ENCODE data around the gene RBBP8. TPM values are rescaled to one million over a fixed set of nuclear protein-coding genes. Genes with fewer than 3 reads are reported as not detected.

RBBP8 gene
- total RNA-seq, 1 donor from 2014 or later: 92.8 TPM

- intact Hi-C loops (cut with micrococcal nuclease): no loop called here
- Mint-ChIP-seq H3K4me1 (ENCODE audit: low read depth) (no peaks in the 10 kb centered on the region), H3K9me3 (peaks cover 8% of the 10 kb centered on the region), H3K27ac (no peak overlapping the region), H3K4me3 (ENCODE audit: low read depth) (no peak overlapping the region), H3K27me3 (ENCODE audit: low read depth) (peaks cover 30% of the 10 kb centered on the region), H3K36me3 (ENCODE audit: low read depth) (peaks cover 7% of the 10 kb centered on the region)
- no peak for DNase-seq (ENCODE audit: low spot score)
Observed at GRCh38 chr18:23058746-23059415, 125.8 kb downstream of the RBBP8 start.

GRCh38 chr18:23059541-23060465 is 126.7 kb downstream of the RBBP8 start:
- Mint-ChIP-seq H3K4me3 (ENCODE audit: low read depth) (no peak overlapping the region), H3K36me3 (ENCODE audit: low read depth) (peaks cover 7% of the 10 kb centered on the region), H3K9me3 (peaks cover 8% of the 10 kb centered on the region), H3K4me1 (ENCODE audit: low read depth) (no peaks in the 10 kb centered on the region), H3K27me3 (ENCODE audit: low read depth) (peaks cover 30% of the 10 kb centered on the region), H3K27ac (no peak overlapping the region)
- DNase-seq (ENCODE audit: low spot score): no peak
- intact Hi-C loops (cut with micrococcal nuclease): no loop called here

GRCh38 chr18:23062011-23062410 is 128.9 kb downstream of the RBBP8 start:
- DNase-seq (ENCODE audit: low spot score): no peak
- peaks cover 9% of the 10 kb centered on the region for H3K9me3 Mint-ChIP-seq
- H3K4me1 Mint-ChIP-seq (ENCODE audit: low read depth): no peaks in the 10 kb centered on the region
- H3K36me3 Mint-ChIP-seq (ENCODE audit: low read depth): peaks cover 8% of the 10 kb centered on the region
- no peak overlapping the region for H3K4me3 Mint-ChIP-seq (ENCODE audit: low read depth)
- H3K27ac Mint-ChIP-seq: no peak overlapping the region
- H3K27me3 Mint-ChIP-seq (ENCODE audit: low read depth): peaks cover 21% of the 10 kb centered on the region
- intact Hi-C loops (cut with micrococcal nuclease): no loop called here

GRCh38 chr18:23063502-23063901 is 130.4 kb downstream of the RBBP8 start:
- Mint-ChIP-seq H3K9me3 (peaks cover 12% of the 10 kb centered on the region), H3K4me3 (ENCODE audit: low read depth) (no peak overlapping the region), H3K4me1 (ENCODE audit: low read depth) (peaks cover 6% of the 10 kb centered on the region), H3K27me3 (ENCODE audit: low read depth) (peaks cover 14% of the 10 kb centered on the region), H3K27ac (no peak overlapping the region), H3K36me3 (ENCODE audit: low read depth) (peaks cover 11% of the 10 kb centered on the region)
- DNase-seq (ENCODE audit: low spot score): no peak
- intact Hi-C loops (cut with micrococcal nuclease): no loop called here

GRCh38 chr18:23065234-23065806 is 132.2 kb downstream of the RBBP8 start:
- Mint-ChIP-seq H3K4me3 (ENCODE audit: low read depth) (no peak overlapping the region), H3K27ac (no peak overlapping the region)
- intact Hi-C loops (cut with micrococcal nuclease): no loop called here

GRCh38 chr18:23066060-23066459 is 132.9 kb downstream of the RBBP8 start:
- DNase-seq (ENCODE audit: low spot score): no peak
- no peak overlapping the region for H3K27ac Mint-ChIP-seq
- intact Hi-C loops (cut with micrococcal nuclease): no loop called here
- no peaks in the 10 kb centered on the region for H3K27me3 Mint-ChIP-seq (ENCODE audit: low read depth)
- H3K4me3 Mint-ChIP-seq (ENCODE audit: low read depth): no peak overlapping the region
- H3K9me3 Mint-ChIP-seq: peaks cover 17% of the 10 kb centered on the region
- H3K36me3 Mint-ChIP-seq (ENCODE audit: low read depth): peaks cover 20% of the 10 kb centered on the region
- peaks cover 25% of the 10 kb centered on the region for H3K4me1 Mint-ChIP-seq (ENCODE audit: low read depth)

More at GRCh38 chr18:23065234-23065806, 132.2 kb downstream of the RBBP8 start:
- Mint-ChIP-seq H3K27me3 (ENCODE audit: low read depth) (no peaks in the 10 kb centered on the region), H3K9me3 (peaks cover 17% of the 10 kb centered on the region), H3K4me1 (ENCODE audit: low read depth) (peaks cover 19% of the 10 kb centered on the region), H3K36me3 (ENCODE audit: low read depth) (peaks cover 18% of the 10 kb centered on the region)
- no peak for DNase-seq (ENCODE audit: low spot score)

GRCh38 chr18:23066504-23067039 is 133.4 kb downstream of the RBBP8 start:
- H3K4me3 Mint-ChIP-seq (ENCODE audit: low read depth): no peak overlapping the region

GRCh38 chr18:23067236-23067635 is 134.1 kb downstream of the RBBP8 start:
- peaks cover 31% of the 10 kb centered on the region for H3K36me3 Mint-ChIP-seq (ENCODE audit: low read depth)
- DNase-seq (ENCODE audit: low spot score): no peak
- H3K27me3 Mint-ChIP-seq (ENCODE audit: low read depth): no peaks in the 10 kb centered on the region
- H3K4me3 Mint-ChIP-seq (ENCODE audit: low read depth): no peak overlapping the region
- peaks cover 23% of the 10 kb centered on the region for H3K9me3 Mint-ChIP-seq
- H3K27ac Mint-ChIP-seq: no peak overlapping the region
- peaks cover 36% of the 10 kb centered on the region for H3K4me1 Mint-ChIP-seq (ENCODE audit: low read depth)
- intact Hi-C loops (cut with micrococcal nuclease): no loop called here

More at GRCh38 chr18:23066504-23067039, 133.4 kb downstream of the RBBP8 start:
- peaks cover 21% of the 10 kb centered on the region for H3K9me3 Mint-ChIP-seq
- no peak for DNase-seq (ENCODE audit: low spot score)
- intact Hi-C loops (cut with micrococcal nuclease): no loop called here
- no peaks in the 10 kb centered on the region for H3K27me3 Mint-ChIP-seq (ENCODE audit: low read depth)
- H3K27ac Mint-ChIP-seq: no peak overlapping the region
- peaks cover 24% of the 10 kb centered on the region for H3K36me3 Mint-ChIP-seq (ENCODE audit: low read depth)
- H3K4me1 Mint-ChIP-seq (ENCODE audit: low read depth): peaks cover 29% of the 10 kb centered on the region

GRCh38 chr18:23068011-23068410 is 134.9 kb downstream of the RBBP8 start:
- Mint-ChIP-seq H3K36me3 (ENCODE audit: low read depth) (peaks cover 31% of the 10 kb centered on the region), H3K9me3 (peaks cover 23% of the 10 kb centered on the region), H3K27ac (no peak overlapping the region), H3K4me1 (ENCODE audit: low read depth) (peaks cover 43% of the 10 kb centered on the region), H3K4me3 (ENCODE audit: low read depth) (no peak overlapping the region), H3K27me3 (ENCODE audit: low read depth) (no peaks in the 10 kb centered on the region)
- DNase-seq (ENCODE audit: low spot score): no peak
- intact Hi-C loops (cut with micrococcal nuclease): no loop called here

- Mint-ChIP-seq H3K27ac (no peak overlapping the region), H3K4me3 (ENCODE audit: low read depth) (no peak overlapping the region), H3K36me3 (ENCODE audit: low read depth) (peaks cover 24% of the 10 kb centered on the region), H3K27me3 (ENCODE audit: low read depth) (no peaks in the 10 kb centered on the region), H3K4me1 (ENCODE audit: low read depth) (peaks cover 47% of the 10 kb centered on the region), H3K9me3 (peaks cover 16% of the 10 kb centered on the region)
- no peak for DNase-seq (ENCODE audit: low spot score)
- intact Hi-C loops (cut with micrococcal nuclease): no loop called here
Observed at GRCh38 chr18:23068570-23069310, 135.6 kb downstream of the RBBP8 start.

- Mint-ChIP-seq H3K27ac (peak overlapping the region; percentile 37), H3K9me3 (peaks cover 15% of the 10 kb centered on the region), H3K27me3 (ENCODE audit: low read depth) (no peaks in the 10 kb centered on the region), H3K4me1 (ENCODE audit: low read depth) (peaks cover 54% of the 10 kb centered on the region), H3K4me3 (ENCODE audit: low read depth) (no peak overlapping the region), H3K36me3 (ENCODE audit: low read depth) (peaks cover 24% of the 10 kb centered on the region)
- intact Hi-C loops (cut with micrococcal nuclease): no loop called here
- no peak for DNase-seq (ENCODE audit: low spot score)
Observed at GRCh38 chr18:23069481-23069880, 136.4 kb downstream of the RBBP8 start.

GRCh38 chr18:23069898-23070297 is 136.8 kb downstream of the RBBP8 start:
- Mint-ChIP-seq H3K36me3 (ENCODE audit: low read depth) (peaks cover 24% of the 10 kb centered on the region), H3K4me1 (ENCODE audit: low read depth) (peaks cover 55% of the 10 kb centered on the region), H3K27me3 (ENCODE audit: low read depth) (no peaks in the 10 kb centered on the region), H3K4me3 (ENCODE audit: low read depth) (no peak overlapping the region), H3K27ac (peak overlapping the region; percentile 37), H3K9me3 (peaks cover 15% of the 10 kb centered on the region)
- no peak for DNase-seq (ENCODE audit: low spot score)
- intact Hi-C loops (cut with micrococcal nuclease): loop anchor here (10.0 kb wide), 2 partner anchors 65 to 165 kb away; partner anchors contain the start of gene CABLES1
